Hematopoietic multipotent progenitor cell treated with erythropoietin and hydrocortisone succinate and interleukin-3 and kit ligand, for 4 days (in vitro differentiated cells): ENCODE data around the gene PPRC1.

Experiments used
- DNase-seq: peaks from one replicate; pipeline ENCODE4 v3.0.0-alpha.2; 2015

Gene PPRC1

GRCh38 chr10:102196893-102197292 lies 64.1 kb downstream of the PPRC1 start:
- no peak for DNase-seq

GRCh38 chr10:102198027-102198426 lies 65.2 kb downstream of the PPRC1 start:
- no peak for DNase-seq
